Measurements from ENCODE around the gene STAB1. TPM values are rescaled to one million over a fixed set of nuclear protein-coding genes. Genes with fewer than 3 reads are reported as not detected.

STAB1 gene
- total and polyA plus RNA-seq, 2 experiments from 2014 or later = 3.0 to 4.6 TPM

GRCh38 chr3:52492059-52492458 lies 3.1 kb upstream of the STAB1 start:
- Histone ChIP-seq H3K27me3 (no peaks in the 10 kb centered on the region), H3K9me3 (ENCODE audit: low read depth) (no peaks in the 10 kb centered on the region), H3K9me2 (replicated peaks; ENCODE audit: insufficient read depth) (no peaks in the 10 kb centered on the region), H3K4me1 (ENCODE audit: insufficient read depth) (no peaks in the 10 kb centered on the region), H3K4me2 (no peak overlapping the region), H3K27ac (no peak overlapping the region), H3K36me3 (replicated peaks; ENCODE audit: insufficient read depth, low read depth) (no peaks in the 10 kb centered on the region), H2AFZ (no peak overlapping the region), H4K20me1 (ENCODE audit: insufficient read depth, poor library complexity, severe bottlenecking) (no peaks in the 10 kb centered on the region), H3K79me2 (no peaks in the 10 kb centered on the region), H3K4me3 (no peak overlapping the region)
- 96% methylated on average over 21 of the region's 21 CpGs for WGBS (ENCODE audit: low lambda C conversion rate, missing lambda C conversion rate)
- TF ChIP-seq EZH2phosphoT487 (IDR thresholded peaks at IDR 0.05; ENCODE audit: low read depth, severe bottlenecking, unreplicated experiment) (no peak), CTCF (IDR thresholded peaks at IDR 0.05; ENCODE audit: poor library complexity) (no peak), EZH2 (IDR thresholded peaks at IDR 0.05; ENCODE audit: borderline replicate concordance) (no peak)
- no peak for DNase-seq (ENCODE audit: low spot score)

- H2AFZ ChIP-seq = no peak overlapping the region
- DNase-seq (ENCODE audit: low spot score) = no peak
- no peaks in the 10 kb centered on the region for H4K20me1 ChIP-seq (ENCODE audit: insufficient read depth, poor library complexity, severe bottlenecking)
- 91% methylated on average over 7 of the region's 7 CpGs for WGBS (ENCODE audit: low lambda C conversion rate, missing lambda C conversion rate)
- H3K27ac ChIP-seq = no peak overlapping the region
- H3K4me3 ChIP-seq = no peak overlapping the region
- no peaks in the 10 kb centered on the region for H3K9me3 ChIP-seq (ENCODE audit: low read depth)
- H3K4me1 ChIP-seq (ENCODE audit: insufficient read depth) = no peaks in the 10 kb centered on the region
- H3K79me2 ChIP-seq = no peaks in the 10 kb centered on the region
- TF ChIP-seq EZH2 (IDR thresholded peaks at IDR 0.05; ENCODE audit: borderline replicate concordance) (no peak), EZH2phosphoT487 (IDR thresholded peaks at IDR 0.05; ENCODE audit: low read depth, severe bottlenecking, unreplicated experiment) (no peak), CTCF (IDR thresholded peaks at IDR 0.05; ENCODE audit: poor library complexity) (no peak)
- H3K36me3 ChIP-seq (replicated peaks; ENCODE audit: insufficient read depth, low read depth) = no peaks in the 10 kb centered on the region
- no peaks in the 10 kb centered on the region for H3K27me3 ChIP-seq
- no peaks in the 10 kb centered on the region for H3K9me2 ChIP-seq (replicated peaks; ENCODE audit: insufficient read depth)
- no peak overlapping the region for H3K4me2 ChIP-seq
Observed at GRCh38 chr3:52493232-52494017, 1.7 kb upstream of the STAB1 start.

GRCh38 chr3:52494445-52494844 lies 693 bp upstream of the STAB1 start:
- no peak overlapping the region for H3K27ac ChIP-seq
- H3K79me2 ChIP-seq = no peaks in the 10 kb centered on the region
- no peak for TF ChIP-seq EZH2 (IDR thresholded peaks at IDR 0.05; ENCODE audit: borderline replicate concordance)
- no peak for TF ChIP-seq EZH2phosphoT487 (IDR thresholded peaks at IDR 0.05; ENCODE audit: low read depth, severe bottlenecking, unreplicated experiment)
- no peak for TF ChIP-seq CTCF (IDR thresholded peaks at IDR 0.05; ENCODE audit: poor library complexity)
- no peaks in the 10 kb centered on the region for H4K20me1 ChIP-seq (ENCODE audit: insufficient read depth, poor library complexity, severe bottlenecking)
- no peak overlapping the region for H3K4me2 ChIP-seq
- no peaks in the 10 kb centered on the region for H3K9me3 ChIP-seq (ENCODE audit: low read depth)
- H3K36me3 ChIP-seq (replicated peaks; ENCODE audit: insufficient read depth, low read depth) = no peaks in the 10 kb centered on the region
- no peak for DNase-seq (ENCODE audit: low spot score)
- H3K4me3 ChIP-seq = no peak overlapping the region
- H3K4me1 ChIP-seq (ENCODE audit: insufficient read depth) = no peaks in the 10 kb centered on the region
- no peaks in the 10 kb centered on the region for H3K9me2 ChIP-seq (replicated peaks; ENCODE audit: insufficient read depth)
- H2AFZ ChIP-seq = no peak overlapping the region
- 86% methylated on average over 6 of the region's 7 CpGs for WGBS (ENCODE audit: low lambda C conversion rate, missing lambda C conversion rate)
- H3K27me3 ChIP-seq = no peaks in the 10 kb centered on the region
